Measurements from ENCODE around the gene TMEM201. TPM values are rescaled to one million over a fixed set of nuclear protein-coding genes. Genes with fewer than 3 reads are reported as not detected.

Gene TMEM201
- total and polyA plus RNA-seq, 9 of the 15 experiments (the other 6 are each of a cell fraction or from before 2014, with no cell fraction given): 0.42 to 51.3 (median 7.4) TPM

DNA sequence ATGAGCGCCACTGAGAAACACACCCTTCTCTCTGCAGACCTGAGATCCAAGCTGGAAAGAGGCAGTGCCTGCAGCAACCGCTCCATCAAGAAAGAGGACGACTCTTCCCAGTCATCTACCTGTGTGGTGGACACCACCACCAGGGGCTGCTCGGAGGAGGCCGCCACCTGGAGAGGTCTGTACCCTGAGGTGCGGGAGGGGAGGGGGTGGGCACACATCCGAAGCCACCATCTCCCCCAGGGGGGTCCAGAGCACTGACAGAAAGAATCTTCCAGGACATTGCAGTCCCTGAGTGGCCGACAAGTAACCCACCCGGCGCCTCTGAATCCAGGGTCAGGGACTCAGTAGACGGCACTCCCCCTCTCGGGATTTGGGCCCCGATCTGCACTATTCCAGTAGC, 23.0 kb downstream of the TMEM201 start:
- DNase-seq (ENCODE audit: extremely low read depth in 1 of 4, low spot score in 3 of 4) (no peak), ATAC-seq (no peak), FAIRE-seq (no peak)
- WGBS (ENCODE audit: insufficient coverage, low coverage, missing lambda C conversion rate): 86% methylated on average over 11 of the region's 13 CpGs
- ChIA-PET CTCF (ENCODE audit: low intra/inter-chr PET ratio) (interaction anchor here (0.6 kb wide), 1 partner anchor 1867 kb away, joined by 3 read pairs; the partner anchor contains the start of gene DISP3), POLR2A (interaction anchor here (1.5 kb wide), 2 partner anchors 14 to 18 kb away, joined by 4 to 6 read pairs; no protein-coding TSS in a partner anchor)
- Histone ChIP-seq H3K4me2 (ENCODE audit: insufficient read depth, low read length) (no peak overlapping the region), H2AFZ (ENCODE audit: low read depth, low read length) (no peak overlapping the region), H3K9ac (ENCODE audit: insufficient read depth in 1 of 2, low read depth in 2 of 2, low read length in 2 of 2) (peak overlapping the region in 1 of 2 experiments; percentile 37; a peak in 2 of 4 replicates), H3K4me1 (replicated peaks in 1 of 2; ENCODE audit: control insufficient read depth in 2 of 2, insufficient read depth in 2 of 2, low read length in 2 of 2) (peaks cover 4 to 23% of the 10 kb centered on the region in 2 experiments; a peak in 3 of 5 replicates), H3K4me3 (no peak overlapping the region), H4K20me1 (replicated peaks; ENCODE audit: control insufficient read depth, insufficient read depth, low read length) (no peaks in the 10 kb centered on the region; the same call in 1 of the 2 replicates), H3K27me3 (ENCODE audit: control insufficient read depth in 2 of 2, insufficient read depth in 2 of 2, low read length in 2 of 2) (no peaks in the 10 kb centered on the region), H3K36me3 (ENCODE audit: control insufficient read depth, insufficient read depth, low read length) (peaks cover 71% of the 10 kb centered on the region; the same call in 2 of the 3 replicates), H3K79me2 (ENCODE audit: control insufficient read depth, insufficient read depth, low read length) (no peaks in the 10 kb centered on the region), H3K9me3 (replicated peaks; ENCODE audit: control insufficient read depth, insufficient read depth, low read depth, low read length) (no peaks in the 10 kb centered on the region), H3K27ac (ENCODE audit: extremely low read depth, low read depth, low read length) (no peak overlapping the region), H3K9me1 (ENCODE audit: control insufficient read depth, insufficient read depth, low read length) (no peaks in the 10 kb centered on the region)
- in situ Hi-C loops (cut with MboI): no loop called here
- TF ChIP-seq RCOR1 (IDR thresholded peaks at IDR 0.05; ENCODE audit: borderline replicate concordance in 1 of 2, low read depth in 2 of 2, low read length in 2 of 2): no peak
- no peak for TF ChIP-seq ZBTB40 (IDR thresholded peaks at IDR 0.05)
- no peak for TF ChIP-seq ZBTB40 (CRISPR knock-in tag; IDR thresholded peaks at IDR 0.05)
- TF ChIP-seq MAFK (IDR thresholded peaks at IDR 0.05; ENCODE audit: low read length): no peak
- no peak for TF ChIP-seq ZMIZ1 (IDR thresholded peaks at IDR 0.05; ENCODE audit: low read depth in 2 of 2, low read length in 2 of 2)
- no peak for TF ChIP-seq SRF (CRISPR knock-in tag; IDR thresholded peaks at IDR 0.05)
- intact Hi-C loops (cut with micrococcal nuclease): no loop called here
- no TSS peak for BruUV-seq (replicated peaks)

All from K562 (cell line).